Lower leg skin (tissue), 3 donors: ENCODE measurements around the gene NTM.

ENCODE experiments used
- POLR2A ChIP-seq, 2 donors: fragments of 450-650 bp; IDR thresholded peaks; one replicate each; pipeline ENCODE4 v1.6.1; 2016 to 2017; ENCODE audit warnings: antibody characterized with exemption in 2 of 2, mild to moderate bottlenecking in 1 of 2, moderate library complexity in 1 of 2
- TF ChIP-seq, protein P1 (sequence below), 3 donors: fragments of 450-650 bp; IDR thresholded peaks; one replicate each; pipeline ENCODE4 v1.5.1; 2016; ENCODE audit warnings: antibody characterized with exemption in 3 of 3, mild to moderate bottlenecking in 3 of 3, moderate library complexity in 2 of 3

- TF ChIP-seq POLR2A (IDR thresholded peaks at IDR 0.05) = no peak
- TF ChIP-seq, protein P1, sequence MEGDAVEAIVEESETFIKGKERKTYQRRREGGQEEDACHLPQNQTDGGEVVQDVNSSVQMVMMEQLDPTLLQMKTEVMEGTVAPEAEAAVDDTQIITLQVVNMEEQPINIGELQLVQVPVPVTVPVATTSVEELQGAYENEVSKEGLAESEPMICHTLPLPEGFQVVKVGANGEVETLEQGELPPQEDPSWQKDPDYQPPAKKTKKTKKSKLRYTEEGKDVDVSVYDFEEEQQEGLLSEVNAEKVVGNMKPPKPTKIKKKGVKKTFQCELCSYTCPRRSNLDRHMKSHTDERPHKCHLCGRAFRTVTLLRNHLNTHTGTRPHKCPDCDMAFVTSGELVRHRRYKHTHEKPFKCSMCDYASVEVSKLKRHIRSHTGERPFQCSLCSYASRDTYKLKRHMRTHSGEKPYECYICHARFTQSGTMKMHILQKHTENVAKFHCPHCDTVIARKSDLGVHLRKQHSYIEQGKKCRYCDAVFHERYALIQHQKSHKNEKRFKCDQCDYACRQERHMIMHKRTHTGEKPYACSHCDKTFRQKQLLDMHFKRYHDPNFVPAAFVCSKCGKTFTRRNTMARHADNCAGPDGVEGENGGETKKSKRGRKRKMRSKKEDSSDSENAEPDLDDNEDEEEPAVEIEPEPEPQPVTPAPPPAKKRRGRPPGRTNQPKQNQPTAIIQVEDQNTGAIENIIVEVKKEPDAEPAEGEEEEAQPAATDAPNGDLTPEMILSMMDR (IDR thresholded peaks at IDR 0.05) = no peak
Measured at GRCh38 chr11:132039521-132039920, 669.1 kb downstream of the NTM start.
